NCI-H128 (cell line): Measurements from ENCODE around the gene L3MBTL1.

Experiments
- DNase-seq: peaks from one replicate; lab custom pipeline; 2025; ENCODE audit not compliant: unreplicated experiment; lab: John Stamatoyannopoulos, UW

L3MBTL1 gene

DNA sequence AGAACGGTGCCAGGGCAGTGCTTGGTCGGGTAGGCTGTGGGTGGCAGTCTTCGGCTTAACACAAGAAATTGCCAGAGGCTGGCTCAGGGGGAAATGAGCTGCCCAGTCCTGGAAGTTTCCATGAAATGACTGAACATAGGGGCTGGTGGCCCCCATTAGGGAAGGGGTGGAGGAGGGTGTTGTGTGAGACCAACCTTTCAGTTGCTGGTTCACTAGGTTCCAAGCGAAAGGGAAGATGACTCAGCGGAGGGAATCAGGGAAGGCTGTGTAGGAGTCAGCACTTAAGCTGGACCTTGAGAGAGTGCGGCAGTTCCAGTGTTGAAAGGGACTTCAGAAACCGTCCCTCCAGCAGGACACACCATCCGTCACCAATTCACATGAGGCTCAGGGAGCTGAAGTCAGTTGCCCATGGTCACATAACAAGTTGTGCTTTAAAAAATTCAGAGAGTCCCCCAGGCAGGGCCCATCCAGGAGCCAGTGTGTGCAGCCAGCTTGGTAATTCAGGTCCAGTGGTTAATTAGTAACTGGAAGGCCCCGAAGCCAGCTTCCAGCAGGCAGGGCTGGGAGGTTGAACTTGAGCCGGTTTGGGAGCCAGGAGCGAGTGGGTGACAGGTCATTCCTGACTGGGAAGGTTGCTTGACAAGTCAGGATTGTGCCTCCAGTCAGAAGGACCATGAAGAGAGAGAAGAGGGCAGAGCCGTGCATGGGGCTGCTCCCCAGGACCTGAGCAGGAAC, 51.1 kb downstream of the L3MBTL1 start, which contains the start of gene SGK2:
Gene SGK2, plus strand, starts transcription at position 616 of the 735 bp plus-strand sequence. CDS start 7,469 bp downstream, outside the sequence.
- no peak for DNase-seq

DNA sequence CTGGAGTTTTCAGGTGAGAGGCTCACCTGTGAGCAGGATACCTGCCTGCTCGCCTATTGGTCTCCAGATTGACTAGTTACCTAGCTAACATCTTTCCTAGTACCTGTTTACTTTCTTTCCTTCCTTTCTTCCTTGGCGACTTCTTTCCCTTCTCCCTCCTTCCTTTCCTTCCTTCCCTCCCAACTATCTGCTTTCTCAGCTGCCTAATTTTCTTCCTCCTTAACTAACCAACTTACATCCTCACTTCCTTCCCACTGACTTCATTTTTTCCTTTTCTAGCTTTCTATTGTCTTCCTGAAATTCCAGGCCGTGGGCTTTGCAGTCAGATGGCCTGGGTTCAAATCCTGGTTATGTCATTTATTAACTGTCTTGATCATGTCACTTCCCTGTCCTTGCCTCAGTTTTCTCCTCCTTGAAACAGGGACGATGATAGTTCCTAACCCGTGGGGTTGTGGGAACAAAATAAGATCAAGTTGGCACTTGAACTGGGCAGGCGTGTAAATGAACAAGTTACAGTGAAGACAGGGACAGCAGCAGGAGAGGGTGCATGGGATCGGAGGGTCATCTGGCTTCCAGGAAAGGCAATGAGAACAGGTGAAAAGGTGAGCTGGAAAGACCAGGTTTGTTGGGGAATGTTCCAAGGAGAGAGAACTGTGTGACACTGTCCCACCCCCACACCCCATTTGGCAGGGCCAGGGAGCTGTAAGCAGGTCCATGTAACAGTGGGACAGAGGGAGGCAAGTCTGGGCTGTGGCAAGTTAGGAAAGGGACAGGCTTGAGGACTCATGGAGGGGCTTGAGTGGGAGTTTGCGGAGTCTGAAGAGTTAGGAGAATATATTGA, 51.9 kb downstream of the L3MBTL1 start:
- DNase-seq = no peak

DNA sequence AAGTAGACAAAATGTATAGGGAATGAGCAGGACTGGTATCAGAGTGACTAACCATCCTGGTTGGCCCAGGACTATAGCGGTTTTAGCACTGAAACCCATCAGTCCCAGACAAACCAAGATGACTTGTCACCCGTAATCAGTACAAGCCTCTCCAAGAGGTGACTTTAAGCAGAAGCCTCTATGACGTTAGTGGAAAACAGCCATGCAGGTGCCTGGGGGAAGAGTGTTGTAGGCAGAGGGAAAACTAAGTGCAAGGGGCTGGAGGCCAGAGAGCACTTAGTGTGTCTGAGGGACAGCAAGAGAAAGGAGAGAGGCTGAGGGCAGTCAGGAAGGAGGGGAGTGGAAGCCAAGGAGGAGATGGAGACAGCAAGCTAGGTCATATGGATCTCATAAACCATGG, 53.5 kb downstream of the L3MBTL1 start:
- no peak for DNase-seq

DNA sequence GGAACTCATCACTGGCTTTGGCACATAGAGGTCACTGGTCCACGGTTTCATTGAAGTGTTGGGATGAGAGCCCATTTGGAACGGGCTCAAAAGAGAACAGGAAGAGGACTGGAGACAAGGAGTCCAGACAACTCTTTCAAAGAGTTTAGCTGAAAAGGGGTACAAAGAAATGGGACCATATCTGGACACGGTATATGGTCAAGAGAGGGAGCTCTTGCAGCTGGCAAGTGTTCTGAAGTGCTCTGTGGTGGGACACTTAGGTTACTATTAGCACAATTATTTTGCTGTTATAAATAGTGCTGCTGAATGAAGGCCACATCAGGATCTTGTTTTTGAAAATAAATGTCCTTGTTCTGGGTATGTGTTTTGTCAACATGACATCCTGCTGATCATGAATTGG, 55.9 kb downstream of the L3MBTL1 start:
- DNase-seq = no peak

DNA sequence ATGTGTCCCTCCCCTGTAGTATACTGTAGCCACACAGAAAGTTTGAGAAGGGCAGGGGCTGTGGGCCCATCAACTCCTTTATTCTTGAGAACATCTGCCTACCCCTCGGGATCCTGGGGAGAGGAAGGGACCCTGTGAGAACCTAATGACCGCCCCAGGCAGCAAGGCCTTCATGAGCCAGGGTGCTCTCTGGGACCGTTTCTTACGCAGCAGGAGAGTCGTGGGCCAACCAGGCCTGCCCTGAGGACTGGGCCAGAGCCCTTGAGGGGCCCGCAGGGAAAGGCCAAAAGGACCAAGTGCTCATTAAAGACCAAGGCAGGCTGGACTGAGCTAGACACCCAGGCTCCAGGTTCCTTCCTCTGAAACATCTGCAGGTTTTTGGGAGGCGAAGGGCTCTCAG, 56.5 kb downstream of the L3MBTL1 start:
- DNase-seq = no peak

DNA sequence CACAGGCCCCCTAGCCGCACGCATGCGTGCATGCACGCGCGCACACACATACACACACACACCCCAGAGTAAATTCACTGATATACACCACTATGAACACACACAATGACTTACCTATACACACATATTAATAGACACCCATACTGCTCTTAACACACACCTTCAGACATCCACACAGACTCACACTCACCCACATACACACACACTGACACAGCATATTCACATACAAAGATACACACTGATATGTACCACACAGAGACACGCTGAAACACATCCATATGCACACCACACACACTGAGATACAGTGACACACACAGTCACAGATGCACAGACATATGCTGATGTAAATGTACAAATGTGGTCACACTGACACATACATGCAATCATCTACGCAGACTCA, 57.0 kb downstream of the L3MBTL1 start:
- no peak for DNase-seq

DNA sequence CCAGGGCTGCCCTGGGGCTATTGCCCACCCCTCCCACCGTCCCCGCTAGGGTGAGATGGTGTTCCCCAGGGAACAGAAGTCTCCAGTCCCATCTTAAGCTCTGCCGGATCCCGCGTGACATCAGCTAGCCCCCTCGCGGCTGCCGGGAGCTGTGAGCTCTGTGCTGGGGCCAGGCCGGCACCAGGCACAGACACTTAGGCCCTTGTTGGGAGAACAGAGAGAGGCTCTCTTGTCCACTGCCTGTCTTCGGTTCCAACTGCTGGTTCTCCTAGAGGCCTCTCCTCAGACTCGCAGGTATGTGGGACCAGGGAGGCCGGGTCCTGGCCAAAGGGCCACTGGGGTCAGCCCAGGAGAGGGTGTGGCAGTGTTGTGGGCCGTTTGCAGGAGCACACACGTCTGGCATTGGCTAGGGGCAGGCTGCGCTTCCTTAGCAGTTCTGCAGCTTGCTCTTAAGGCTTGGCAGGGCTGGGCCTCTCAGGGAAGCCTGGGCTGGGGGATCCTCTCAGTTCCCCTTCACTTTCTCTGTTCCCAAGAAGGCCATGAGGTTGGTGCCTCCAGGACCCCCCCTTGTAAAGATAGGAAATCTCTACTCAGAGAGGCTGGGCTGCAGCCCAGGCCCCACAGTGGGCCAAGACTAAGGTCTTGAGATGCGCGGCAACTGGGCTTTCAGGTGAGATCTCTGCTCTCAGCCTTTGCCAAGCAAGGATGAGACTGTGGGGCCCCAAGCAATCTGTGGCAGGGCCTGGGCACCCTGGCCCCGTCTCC, 57.7 kb downstream of the L3MBTL1 start:
- DNase-seq = no peak

DNA sequence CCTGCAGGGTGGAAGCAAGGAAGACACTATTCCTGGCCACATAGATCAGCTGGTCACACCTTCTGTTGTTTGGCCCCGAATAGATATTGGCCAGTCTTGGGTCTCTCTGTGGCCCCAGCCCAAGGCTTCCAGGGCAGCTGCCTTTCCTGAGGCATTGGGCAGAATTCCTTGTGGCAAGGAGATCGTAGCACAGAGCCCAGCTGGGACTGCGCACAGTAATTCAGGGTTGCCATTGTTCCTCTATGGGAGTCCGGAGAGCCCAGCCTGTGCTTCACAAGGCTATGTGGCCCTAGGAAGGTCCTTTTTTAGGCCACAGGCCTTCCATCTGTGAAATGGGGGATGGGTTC, 58.2 kb downstream of the L3MBTL1 start:
- no peak for DNase-seq

DNA sequence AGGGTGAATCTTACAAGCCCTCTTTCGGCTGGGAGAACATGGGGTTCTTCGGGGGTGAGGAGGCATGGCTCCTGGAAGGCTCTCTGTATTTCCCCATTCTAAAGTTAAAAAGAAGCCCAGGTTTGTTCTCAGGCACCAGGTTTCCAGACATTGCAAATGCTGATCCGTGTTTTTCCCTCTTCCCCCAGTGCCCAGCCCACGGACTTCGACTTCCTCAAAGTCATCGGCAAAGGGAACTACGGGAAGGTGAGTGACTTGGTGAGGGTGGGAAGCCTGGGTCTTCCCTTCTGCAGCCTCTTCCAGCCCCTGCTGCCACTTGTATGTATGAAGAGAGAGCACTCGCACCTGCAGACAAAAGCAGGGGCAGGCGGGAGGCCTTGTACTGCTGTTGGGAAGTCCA, 60.0 kb downstream of the L3MBTL1 start:
- no peak for DNase-seq

DNA sequence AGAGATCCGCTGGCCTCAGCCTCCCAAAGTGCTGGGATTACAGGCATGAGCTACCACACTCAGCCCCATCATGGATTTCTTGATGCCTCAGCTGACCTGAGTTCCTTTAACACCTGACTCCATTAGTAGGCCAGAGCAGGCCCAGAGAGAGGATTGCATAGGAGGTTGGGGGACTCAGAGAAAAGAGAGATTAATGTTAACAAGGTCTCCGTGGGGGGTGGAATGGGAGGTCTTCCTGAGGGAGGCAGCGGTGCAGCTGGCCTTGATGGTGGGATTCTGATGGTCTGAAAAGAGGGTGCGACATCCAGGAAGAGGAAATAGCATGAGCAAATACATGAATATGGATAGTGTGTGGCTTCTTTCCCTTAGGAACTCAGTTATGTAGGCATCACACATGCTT, 61.2 kb downstream of the L3MBTL1 start:
- no peak for DNase-seq

DNA sequence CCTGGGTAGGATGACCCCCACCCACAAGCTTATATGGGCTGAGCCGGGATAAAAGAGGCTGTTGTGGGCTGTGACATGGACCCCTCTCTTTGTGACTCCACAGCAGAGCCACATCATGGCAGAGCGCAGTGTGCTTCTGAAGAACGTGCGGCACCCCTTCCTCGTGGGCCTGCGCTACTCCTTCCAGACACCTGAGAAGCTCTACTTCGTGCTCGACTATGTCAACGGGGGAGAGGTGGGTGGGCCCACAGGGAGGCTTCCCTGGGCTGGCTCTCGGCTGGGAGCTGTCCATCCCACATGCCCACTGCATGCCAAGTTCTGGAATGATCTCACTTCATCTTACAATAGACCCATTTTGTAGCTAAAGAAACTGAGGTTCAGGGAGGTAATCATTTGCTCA, 61.8 kb downstream of the L3MBTL1 start:
- DNase-seq = no peak

DNA sequence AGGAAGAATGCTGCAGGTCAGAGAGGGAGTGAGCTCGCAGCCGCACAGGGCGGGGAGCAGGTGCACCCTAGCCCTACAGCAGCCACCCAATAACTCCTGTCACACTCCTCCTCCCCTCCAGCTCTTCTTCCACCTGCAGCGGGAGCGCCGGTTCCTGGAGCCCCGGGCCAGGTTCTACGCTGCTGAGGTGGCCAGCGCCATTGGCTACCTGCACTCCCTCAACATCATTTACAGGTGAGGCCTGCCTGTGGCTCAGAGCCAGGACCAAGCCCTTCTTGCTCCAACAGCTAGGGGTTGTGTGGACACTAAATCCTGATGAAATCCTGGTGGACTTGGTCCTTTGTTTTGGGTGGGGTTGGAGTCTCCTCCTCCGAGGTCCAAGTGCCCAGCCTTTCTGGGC, 63.0 kb downstream of the L3MBTL1 start:
- no peak for DNase-seq

DNA sequence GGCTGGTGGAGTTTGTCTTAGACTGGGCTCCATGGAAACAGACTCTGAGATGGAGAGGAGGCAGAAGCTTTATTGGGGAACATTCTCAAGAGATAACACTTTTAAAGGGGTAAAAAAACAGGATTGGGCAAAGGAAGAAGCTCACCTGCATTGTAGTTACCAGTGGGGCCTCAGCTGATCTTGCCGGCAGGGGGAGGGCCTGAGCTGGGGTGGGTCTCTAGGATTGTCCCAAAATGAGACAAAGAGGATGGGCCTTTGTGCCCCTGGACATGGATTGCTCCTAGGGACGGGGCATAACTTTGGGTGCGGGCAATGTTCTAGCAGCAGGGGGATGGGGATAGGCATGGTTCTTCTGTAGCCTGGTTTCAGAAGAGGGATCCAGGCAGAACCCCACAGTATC, 63.8 kb downstream of the L3MBTL1 start:
- DNase-seq = no peak

DNA sequence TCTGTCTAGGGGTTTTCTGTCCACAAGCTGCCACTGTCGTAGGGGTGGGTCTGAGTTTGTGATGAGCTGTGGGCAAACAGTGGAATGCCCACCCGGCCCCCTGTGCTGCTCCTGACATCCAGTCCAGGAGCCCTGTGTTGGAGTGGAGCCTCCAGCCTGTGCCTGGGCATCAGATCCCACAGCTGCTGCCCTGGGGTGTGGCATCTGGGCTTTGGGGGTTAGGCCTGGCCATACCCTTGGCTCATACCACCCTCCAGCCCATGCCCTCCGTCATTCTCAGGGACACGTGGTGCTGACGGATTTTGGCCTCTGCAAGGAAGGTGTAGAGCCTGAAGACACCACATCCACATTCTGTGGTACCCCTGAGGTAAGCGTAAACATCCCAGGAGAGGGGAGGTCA, 64.3 kb downstream of the L3MBTL1 start:
- DNase-seq = no peak

DNA sequence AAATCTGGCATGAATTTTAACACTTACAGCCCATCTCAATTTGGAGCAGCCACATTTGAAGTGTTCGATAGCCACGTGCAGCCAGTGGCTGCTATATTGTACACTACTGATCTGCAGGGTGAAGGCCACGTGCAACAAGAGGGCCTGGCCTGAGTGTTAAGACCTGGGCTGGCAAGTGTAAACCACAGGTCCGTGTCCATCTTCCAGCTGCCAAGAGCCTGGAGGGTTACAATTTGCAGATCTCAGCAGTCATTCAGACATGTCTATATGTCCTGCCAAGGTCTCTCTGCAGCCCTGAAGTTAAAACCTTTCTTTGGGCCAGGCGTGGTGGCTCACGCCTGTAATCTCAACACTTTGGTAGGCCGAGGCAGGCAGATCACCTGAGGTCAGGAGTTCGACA, 65.4 kb downstream of the L3MBTL1 start:
- DNase-seq = no peak

DNA sequence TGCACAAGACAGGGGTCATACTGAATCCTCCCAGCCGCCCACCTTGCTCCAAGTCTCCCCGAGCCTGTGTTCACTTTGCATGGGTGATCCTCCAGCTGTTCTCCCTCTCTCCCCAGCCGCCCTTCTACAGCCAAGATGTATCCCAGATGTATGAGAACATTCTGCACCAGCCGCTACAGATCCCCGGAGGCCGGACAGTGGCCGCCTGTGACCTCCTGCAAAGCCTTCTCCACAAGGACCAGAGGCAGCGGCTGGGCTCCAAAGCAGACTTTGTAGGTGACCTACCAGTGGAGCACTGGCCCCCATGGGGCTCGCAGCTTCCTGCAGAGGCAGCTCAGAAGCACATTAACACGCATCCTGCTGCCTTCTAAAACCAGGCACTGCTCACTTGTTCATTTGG, 68.6 kb downstream of the L3MBTL1 start:
- DNase-seq = no peak

DNA sequence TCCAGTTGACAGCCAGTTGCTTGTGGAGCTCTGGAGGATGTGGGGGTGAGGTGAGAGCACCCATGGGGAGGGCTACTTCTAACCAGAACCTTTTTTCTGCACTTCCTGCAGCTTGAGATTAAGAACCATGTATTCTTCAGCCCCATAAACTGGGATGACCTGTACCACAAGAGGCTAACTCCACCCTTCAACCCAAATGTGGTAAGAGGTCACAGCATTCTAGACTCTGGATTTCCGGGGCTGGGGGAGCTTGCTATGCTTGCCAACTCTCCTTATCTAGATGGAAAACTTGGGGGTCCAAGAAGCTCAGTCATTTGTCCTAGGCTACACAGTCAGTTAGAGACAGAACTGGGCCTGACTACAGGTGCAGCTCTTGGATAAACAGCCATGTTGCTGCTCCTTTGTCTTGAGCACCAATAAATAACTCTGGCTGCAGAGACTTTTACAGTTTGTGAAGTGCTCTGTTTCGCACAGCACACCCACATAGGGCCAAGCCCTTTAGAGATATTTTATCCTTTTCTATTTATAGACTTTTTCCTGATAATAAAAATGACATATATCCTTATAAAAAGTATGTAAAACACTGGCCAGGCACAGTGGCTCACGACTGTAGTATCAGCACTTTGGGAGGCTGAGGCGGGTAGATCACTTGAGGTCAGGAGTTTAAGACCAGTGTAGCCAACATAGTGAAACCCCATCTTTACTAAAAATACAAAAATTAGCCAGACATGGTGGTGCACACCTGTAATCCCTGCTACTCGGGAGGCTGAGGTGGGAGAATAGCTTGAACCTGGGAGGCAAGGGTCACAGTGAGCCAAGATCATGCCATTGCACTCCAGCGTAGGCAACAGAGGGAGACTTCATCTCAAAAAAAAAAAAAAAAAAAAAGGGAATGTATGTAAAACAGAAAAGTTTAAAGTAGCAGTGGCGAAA, 72.6 kb downstream of the L3MBTL1 start:
- no peak for DNase-seq

DNA sequence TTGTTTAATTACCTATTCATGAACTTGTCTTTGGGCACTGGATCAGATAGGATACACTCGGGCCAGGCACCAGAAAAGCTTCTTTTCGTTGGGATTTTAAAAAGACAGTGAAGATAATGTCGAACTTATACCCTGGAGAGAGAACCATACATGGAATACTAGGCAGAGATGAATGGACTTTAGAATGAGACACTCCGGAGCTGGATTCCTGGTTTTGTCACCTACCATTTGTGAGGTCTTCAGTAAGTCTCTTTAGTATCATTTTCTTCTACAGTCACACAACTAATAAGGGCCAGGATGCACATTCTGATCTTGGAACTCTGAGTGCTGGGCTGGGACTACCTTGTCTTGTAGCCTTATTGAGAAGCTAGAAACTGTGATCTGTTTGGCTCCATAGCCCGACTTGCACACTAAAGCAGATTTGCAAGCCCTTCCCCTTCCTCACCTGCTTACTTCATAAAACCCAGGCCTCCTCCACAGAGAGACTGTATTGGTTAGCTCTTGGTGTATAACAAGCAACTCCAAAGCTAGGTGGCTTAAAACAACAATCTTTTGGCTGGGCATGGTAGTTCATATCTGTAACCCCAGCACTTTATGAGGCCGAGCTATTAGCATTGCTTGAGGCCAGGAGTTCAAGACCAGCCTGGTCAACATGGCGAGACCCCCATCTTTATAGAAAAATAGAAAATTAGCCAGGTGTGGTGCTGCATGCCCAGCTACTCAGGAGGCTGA, 75.8 kb downstream of the L3MBTL1 start:
- DNase-seq = no peak

DNA sequence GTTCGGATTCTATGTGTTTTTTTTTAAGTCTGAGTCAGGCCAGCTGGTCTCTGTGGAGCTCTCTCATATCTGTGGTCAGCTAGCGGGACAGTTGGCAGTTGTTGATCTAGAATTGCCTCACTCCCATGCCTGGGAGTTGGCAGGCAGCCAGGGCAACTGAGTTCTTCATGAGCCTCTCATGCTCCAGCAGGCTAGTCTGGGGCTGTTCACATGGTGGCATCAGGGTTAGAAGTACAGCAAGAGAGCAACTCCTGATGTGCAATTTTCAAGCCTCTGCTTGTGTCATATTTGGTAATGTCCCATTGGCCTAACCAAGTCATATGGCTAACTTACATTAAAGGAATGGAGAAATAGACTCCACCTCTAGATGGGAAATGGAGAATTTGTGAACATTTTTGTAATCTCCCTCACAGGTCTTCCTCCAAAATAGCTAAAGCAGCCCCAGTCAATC, 76.5 kb downstream of the L3MBTL1 start:
- no peak for DNase-seq
